Stimulated activated CD8-positive, alpha-beta memory T cell treated with anti-CD3 and anti-CD28 coated beads, Interleukin-4, amount 100 ng/mL, for 24 hours (primary cell): ENCODE results near the gene GDF9.
A peak's percentile ranks its signal among the peaks of the same experiment; 100 is the strongest.

Experiments
- DNase-seq: peaks from one replicate; pipeline ENCODE4 v3.0.0-alpha.2; 2020; ENCODE audit warnings: low read depth

The GDF9 gene, protein sequence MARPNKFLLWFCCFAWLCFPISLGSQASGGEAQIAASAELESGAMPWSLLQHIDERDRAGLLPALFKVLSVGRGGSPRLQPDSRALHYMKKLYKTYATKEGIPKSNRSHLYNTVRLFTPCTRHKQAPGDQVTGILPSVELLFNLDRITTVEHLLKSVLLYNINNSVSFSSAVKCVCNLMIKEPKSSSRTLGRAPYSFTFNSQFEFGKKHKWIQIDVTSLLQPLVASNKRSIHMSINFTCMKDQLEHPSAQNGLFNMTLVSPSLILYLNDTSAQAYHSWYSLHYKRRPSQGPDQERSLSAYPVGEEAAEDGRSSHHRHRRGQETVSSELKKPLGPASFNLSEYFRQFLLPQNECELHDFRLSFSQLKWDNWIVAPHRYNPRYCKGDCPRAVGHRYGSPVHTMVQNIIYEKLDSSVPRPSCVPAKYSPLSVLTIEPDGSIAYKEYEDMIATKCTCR

DNA sequence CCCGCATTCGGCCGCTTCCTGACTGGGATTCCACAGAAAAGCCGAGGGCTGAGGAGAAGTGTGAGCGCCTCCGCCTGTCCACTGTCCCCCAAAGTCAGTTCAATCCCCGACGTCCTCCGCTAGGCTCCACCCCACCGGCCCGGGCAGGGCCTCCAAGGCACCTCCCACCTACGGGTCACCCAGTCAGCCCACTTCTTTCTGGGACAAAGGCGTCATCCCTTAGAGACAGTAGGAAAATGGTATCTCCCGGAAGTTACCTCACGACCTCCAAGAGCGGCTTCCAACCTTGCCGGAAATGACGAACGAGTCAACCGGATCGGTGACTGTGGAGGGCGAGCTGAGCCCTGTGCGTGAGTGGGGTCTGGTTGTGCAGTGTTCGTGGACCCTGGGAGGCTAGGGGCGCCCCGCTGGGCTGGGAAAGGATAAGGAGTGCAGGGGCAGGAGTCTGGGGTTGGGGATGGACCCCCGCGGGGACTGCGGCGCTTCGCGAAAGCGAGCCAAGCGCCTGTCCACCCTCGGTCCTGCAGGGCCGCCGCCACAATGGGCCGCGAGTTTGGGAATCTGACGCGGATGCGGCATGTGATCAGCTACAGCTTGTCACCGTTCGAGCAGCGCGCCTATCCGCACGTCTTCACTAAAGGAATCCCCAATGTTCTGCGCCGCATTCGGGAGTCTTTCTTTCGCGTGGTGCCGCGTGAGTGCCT lies at the start of gene GDF9, which contains the start of gene UQCRQ:
GDF9 (minus strand) TSS at position 128 of the 704 bp plus-strand sequence. CDS start 1,936 bp downstream, outside the sequence.
UQCRQ (plus strand) TSS at position 301 of the 704 bp plus-strand sequence; CDS start at position 541, 240 bp downstream.
- peak; percentile 79 for DNase-seq

DNA sequence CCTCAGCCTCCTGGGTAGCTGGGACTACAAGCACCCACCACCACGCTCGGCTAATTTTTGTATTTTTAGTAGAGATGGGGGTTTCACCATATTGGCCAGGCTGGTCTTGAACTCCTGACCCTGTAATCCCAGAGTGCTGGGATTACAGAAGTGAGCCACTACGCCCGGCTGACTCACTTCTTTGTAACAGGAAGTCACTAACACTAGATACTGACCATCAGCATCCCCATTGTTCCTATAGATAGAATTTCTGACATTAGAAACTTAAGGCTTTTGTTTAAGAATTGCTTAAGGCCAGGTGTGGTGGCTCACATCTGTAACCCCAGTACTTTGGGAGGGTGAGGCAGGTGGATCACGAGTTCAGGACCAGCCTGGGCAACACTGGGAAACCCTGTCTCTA lies 49.4 kb upstream of the GDF9 start:
- DNase-seq, result no peak

GRCh38 chr5:132909702-132910101 lies 43.4 kb upstream of the GDF9 start:
- DNase-seq, result no peak

DNA sequence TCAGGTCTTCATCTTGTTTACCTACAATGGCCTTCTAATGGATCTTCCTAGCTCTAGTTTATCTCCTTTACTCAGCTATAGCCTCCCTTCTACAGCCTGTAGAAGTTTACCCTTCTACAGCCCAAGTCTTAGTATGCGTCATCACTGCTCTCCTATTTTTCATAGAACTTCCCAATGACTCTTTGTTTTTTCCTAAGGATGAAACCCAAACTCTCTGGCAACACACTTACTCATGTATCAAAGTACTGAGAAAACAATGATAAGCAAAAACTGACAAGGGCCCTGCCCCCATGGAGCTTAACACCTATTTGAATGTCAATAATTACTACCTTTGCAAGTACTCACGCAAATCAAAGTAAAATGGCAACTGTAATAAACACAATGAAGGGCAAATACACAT lies 40.9 kb upstream of the GDF9 start:
- no peak for DNase-seq

DNA sequence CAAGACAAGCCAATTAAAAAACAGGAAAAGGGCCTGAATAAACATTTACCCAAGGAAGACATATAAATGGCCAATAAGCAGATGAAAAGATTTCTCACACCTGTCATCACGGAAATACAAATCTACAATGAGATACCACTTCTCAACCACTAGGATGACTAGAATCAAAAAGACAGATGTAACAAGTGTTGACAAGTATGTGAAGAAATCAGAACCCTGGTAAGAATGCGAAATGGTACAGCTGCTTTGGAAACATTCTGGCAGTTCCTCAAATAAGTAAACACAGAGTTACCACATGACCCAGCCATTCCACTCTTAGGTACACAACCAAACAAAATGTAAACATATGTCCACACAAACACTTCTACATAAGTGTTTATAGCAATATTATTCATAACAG lies 39.7 kb upstream of the GDF9 start:
- DNase-seq, result no peak

DNA sequence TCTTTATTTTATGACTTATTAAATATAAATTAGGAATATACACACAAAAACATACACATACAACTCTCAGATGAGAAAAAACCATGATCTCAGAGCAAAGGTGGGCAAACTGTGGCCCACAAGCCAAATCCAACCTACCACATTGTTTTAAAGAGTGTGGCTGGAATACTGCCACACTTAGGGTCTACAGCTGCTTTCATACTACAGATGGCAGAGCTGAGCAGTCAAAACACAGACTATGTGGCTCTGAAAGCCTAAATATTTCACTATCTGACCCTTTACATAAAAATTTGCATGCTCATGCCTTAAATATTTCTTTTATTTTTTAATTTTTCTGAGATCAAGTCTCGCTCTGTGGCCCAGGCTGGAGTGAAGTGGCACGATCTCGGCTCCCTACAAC lies 35.5 kb upstream of the GDF9 start:
- no peak for DNase-seq

- DNase-seq, result no peak
These were observed 34.8 kb upstream of the GDF9 start for GRCh38 chr5:132901036-132901435.

GRCh38 chr5:132898094-132898493 lies 31.8 kb upstream of the GDF9 start:
- DNase-seq, result no peak

- DNase-seq, result no peak
These were observed 30.4 kb upstream of the GDF9 start for GRCh38 chr5:132896685-132897084.

- DNase-seq, result no peak
These were observed 29.5 kb upstream of the GDF9 start for GRCh38 chr5:132895719-132896305.

DNA sequence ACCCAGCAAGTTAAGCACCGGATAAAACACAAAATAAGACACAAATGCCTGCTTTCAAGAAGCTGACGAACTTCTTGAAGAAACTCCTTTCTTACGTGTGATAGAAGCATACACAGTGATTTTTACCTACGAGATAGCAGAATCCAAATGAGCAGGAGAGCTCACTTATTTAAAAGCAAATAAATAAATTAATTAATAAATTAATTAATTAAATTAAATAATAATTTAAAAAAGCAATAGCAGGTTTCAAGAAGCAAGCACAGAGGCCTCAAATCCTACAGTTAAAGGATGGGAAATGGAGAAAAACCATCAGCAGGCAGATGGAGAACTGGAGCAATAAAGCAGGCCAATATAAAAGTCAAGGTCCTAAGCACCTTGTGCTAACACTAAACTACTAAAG lies 24.5 kb upstream of the GDF9 start:
- DNase-seq, result no peak

DNA sequence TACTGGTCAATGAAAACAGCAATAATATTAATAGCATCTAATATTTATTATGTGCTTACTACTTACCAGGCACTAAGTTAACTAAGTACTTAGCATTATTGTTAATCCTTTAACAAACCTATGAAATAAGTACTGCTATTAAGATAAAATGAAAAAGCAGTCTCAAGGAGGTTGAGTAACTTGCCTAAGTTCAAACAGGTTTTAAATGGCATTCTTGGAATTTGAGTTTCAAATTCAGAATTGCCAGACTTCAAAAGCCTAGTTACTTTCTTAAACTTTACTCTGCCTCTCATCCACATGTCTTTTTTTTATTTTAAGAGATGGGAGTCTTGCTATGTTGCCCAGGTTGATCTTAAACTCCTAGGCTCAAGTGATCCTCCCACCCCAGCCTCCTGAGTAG lies 23.2 kb upstream of the GDF9 start:
- DNase-seq, result no peak

DNA sequence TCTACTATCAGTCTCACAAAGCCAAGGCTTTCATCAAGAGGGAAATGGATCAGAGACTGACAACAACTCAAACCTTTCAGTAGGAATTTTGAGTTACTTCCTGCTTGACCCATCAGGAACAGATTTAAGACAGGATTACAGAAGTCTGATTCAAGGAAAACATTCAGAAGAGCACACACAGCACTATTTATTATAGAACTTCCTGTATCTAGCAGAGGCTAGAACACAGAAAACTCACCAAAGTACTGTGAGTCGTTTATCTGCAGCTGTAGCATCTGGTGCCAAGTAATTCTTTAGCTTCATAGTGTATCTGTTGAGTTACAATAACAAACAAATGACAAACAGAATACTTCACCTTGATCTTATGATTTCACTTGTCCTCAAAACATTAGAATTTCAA lies 21.0 kb upstream of the GDF9 start:
- no peak for DNase-seq

- DNase-seq, result no peak
These were observed 20.0 kb upstream of the GDF9 start for GRCh38 chr5:132886064-132886823.

- no peak for DNase-seq
These were observed 18.3 kb upstream of the GDF9 start for GRCh38 chr5:132884548-132884947.

DNA sequence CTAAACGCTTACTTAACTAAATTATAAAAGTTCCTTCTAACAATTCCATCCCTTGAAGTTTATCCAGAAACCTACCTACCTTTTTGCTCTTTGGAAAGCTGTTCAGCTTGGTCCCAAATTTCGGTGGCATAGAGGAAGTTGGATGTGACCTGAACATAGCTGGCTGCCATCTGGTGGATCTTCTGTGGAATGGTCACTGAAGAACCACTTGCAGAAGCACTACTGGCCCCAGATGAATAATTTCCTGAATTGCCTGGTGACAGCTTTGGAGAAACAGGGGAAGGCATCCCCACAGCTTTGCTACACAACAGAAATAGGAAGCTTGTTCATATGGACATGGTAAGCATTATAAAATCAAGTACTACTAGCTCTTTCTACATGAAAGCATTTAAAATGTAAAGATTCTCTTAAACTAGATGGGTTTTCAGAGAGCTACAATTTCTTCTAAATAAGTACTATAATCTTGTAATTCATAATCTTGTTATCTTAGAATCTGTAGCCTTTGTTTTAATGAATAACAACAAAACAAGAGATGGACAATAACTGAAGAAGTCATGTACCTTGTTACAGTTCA lies 17.1 kb upstream of the GDF9 start:
- no peak for DNase-seq

DNA sequence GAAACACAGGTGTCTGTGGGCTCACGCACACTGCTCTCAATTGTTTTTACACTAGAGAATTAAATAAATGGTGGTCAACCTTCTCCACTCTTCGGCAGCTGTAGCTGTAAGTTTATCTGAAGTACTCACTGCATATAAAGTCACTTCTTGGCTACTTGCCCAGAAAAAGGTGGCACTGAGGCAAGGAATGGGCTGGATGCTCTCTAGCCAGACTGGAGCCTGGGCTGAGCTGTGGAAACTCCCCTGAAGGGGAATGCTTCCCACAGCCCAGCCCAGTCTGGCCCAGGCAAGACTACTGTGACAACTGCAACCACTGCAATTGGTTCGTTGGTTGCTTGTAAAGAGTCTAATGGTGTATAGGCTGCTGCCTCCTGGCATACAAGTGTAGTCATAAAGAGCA lies 11.7 kb upstream of the GDF9 start:
- DNase-seq, result no peak

- no peak for DNase-seq
These were observed 11.2 kb upstream of the GDF9 start for GRCh38 chr5:132877466-132877865.

GRCh38 chr5:132876020-132876759 lies 9.9 kb upstream of the GDF9 start:
- DNase-seq, result no peak

- DNase-seq, result no peak
These were observed 7.6 kb upstream of the GDF9 start for GRCh38 chr5:132873930-132874271.
